ENCODE results near the gene CTXND1.

- TF ChIP-seq POLR2AphosphoS5 (IDR thresholded peaks at IDR 0.05) = no peak
- TF ChIP-seq CTCF (IDR thresholded peaks at IDR 0.05) = no peak
- TF ChIP-seq POLR2A (IDR thresholded peaks at IDR 0.05; ENCODE audit: low read depth) = no peak
- no peak for TF ChIP-seq EP300 (IDR thresholded peaks at IDR 0.05)
Measured at GRCh38 chr15:80214910-80215309, 37.1 kb downstream of the CTXND1 start.

Measured in esophagus muscularis mucosa (tissue), 4 donors.